CD14-positive monocyte (primary cell): ENCODE measurements around the gene CTXN1. TPM values are rescaled to one million over a fixed set of nuclear protein-coding genes. Genes with fewer than 3 reads are reported as not detected.
"Not testable (repeated sequence)": the region's sequence is repeated elsewhere in the genome, so short reads cannot be mapped to it uniquely, and the experiment has no call there.

Experiments used
- DNase-seq, 3 donors: peaks; one replicate each; pipeline ENCODE4 v3.0.0-alpha.2; 2011 to 2022
- H2AFZ ChIP-seq: 2 replicates; pipeline ENCODE4 v1.6.0; 2012; ENCODE audit warnings: mild to moderate bottlenecking, low read depth, low read length, inconsistent platforms; ENCODE audit not compliant: insufficient read depth, poor library complexity, severe bottlenecking
- H3K27ac ChIP-seq, 2 donors: 1 replicate in 1 of 2; 2 replicates in 1 of 2; pipeline ENCODE4 v1.5.1; 2012 to 2013; ENCODE audit warnings: low read length in 2 of 2, control low read depth in 1 of 2, inconsistent platforms in 1 of 2, low read depth in 1 of 2, mild to moderate bottlenecking in 1 of 2
- H3K27me3 ChIP-seq, 2 donors: one replicate each; pipeline versions ENCODE4 v1.6.0 to v1.6.1; 2011 to 2013; ENCODE audit warnings: low read length in 2 of 2; ENCODE audit not compliant: control insufficient read depth in 2 of 2, insufficient read depth in 2 of 2
- H3K36me3 ChIP-seq, 2 donors: replicated peaks in 1 of 2; 1 replicate in 1 of 2; 2 replicates in 1 of 2; pipeline versions ENCODE4 v1.5.1 to v1.6.1; 2012 to 2013; ENCODE audit warnings: low read length in 2 of 2, control low read depth in 1 of 2, inconsistent platforms in 1 of 2, mild to moderate bottlenecking in 1 of 2; ENCODE audit not compliant: insufficient read depth in 2 of 2, control insufficient read depth in 1 of 2
- H3K4me1 ChIP-seq, 2 donors: 1 replicate in 1 of 2; 2 replicates in 1 of 2; pipeline versions ENCODE4 v1.5.1 to v1.6.1; 2012 to 2013; ENCODE audit warnings: low read length in 2 of 2, control low read depth in 1 of 2, inconsistent platforms in 1 of 2, mild to moderate bottlenecking in 1 of 2, moderate library complexity in 1 of 2; ENCODE audit not compliant: insufficient read depth in 2 of 2, control insufficient read depth in 1 of 2
- H3K4me2 ChIP-seq: replicated peaks from 2 replicates; pipeline ENCODE3; 2012; ENCODE audit warnings: low read length, moderate library complexity, mild to moderate bottlenecking; ENCODE audit not compliant: poor library complexity, severe bottlenecking; ENCODE audit errors: extremely low read depth
- H3K4me3 ChIP-seq, 3 experiments: fragments of 200-600 bp in 1 of 3; sonication (generic) in 1 of 3; replicated peaks in 1 of 3; 1 replicate in 2 of 3; 2 replicates in 1 of 3; pipeline ENCODE4 v1.5.1; 2011 to 2013; ENCODE audit warnings: low read length in 3 of 3, mild to moderate bottlenecking in 3 of 3, control low read depth in 2 of 3, low read depth in 2 of 3, inconsistent platforms in 1 of 3, moderate library complexity in 1 of 3
- H3K79me2 ChIP-seq: 2 replicates; pipeline ENCODE4 v1.6.0; 2012; ENCODE audit warnings: mild to moderate bottlenecking, control low read depth, inconsistent platforms, low read length, moderate library complexity; ENCODE audit not compliant: insufficient read depth
- H3K9ac ChIP-seq: 2 replicates; pipeline ENCODE4 v1.6.0; 2017; ENCODE audit warnings: low read length, mild to moderate bottlenecking; ENCODE audit not compliant: insufficient read depth, poor library complexity, severe bottlenecking
- H3K9me3 ChIP-seq, 2 donors: replicated peaks in 1 of 2; 1 replicate in 1 of 2; 2 replicates in 1 of 2; pipeline versions ENCODE4 v1.5.1 to v1.6.1; 2012 to 2013; ENCODE audit warnings: low read length in 2 of 2, control low read depth in 1 of 2; ENCODE audit not compliant: control insufficient read depth in 1 of 2, insufficient read depth in 1 of 2
- H4K20me1 ChIP-seq: 2 replicates; pipeline ENCODE4 v1.6.0; 2012; ENCODE audit warnings: mild to moderate bottlenecking, low read length, control low read depth, moderate library complexity; ENCODE audit not compliant: insufficient read depth
- H3K27ac Mint-ChIP-seq, 7 donors: one replicate each; pipeline ENCODE4 v1.8.0; 2020; ENCODE audit warnings: mild to moderate bottlenecking in 7 of 7, mixed read lengths in 7 of 7, moderate library complexity in 6 of 7, inconsistent platforms in 2 of 7
- H3K27me3 Mint-ChIP-seq, 3 donors: one replicate each; pipeline ENCODE4 v1.8.0; 2021 to 2022; ENCODE audit warnings: low read depth in 3 of 3, mild to moderate bottlenecking in 3 of 3, mixed read lengths in 3 of 3, moderate library complexity in 3 of 3, inconsistent platforms in 1 of 3
- H3K36me3 Mint-ChIP-seq, 2 donors: one replicate each; pipeline ENCODE4 v1.8.0; 2020; ENCODE audit warnings: mixed read lengths in 2 of 2, inconsistent platforms in 1 of 2, mild to moderate bottlenecking in 1 of 2
- H3K4me1 Mint-ChIP-seq: one replicate; pipeline ENCODE4 v1.8.0; 2020; ENCODE audit warnings: mild to moderate bottlenecking, mixed read lengths
- H3K4me3 Mint-ChIP-seq, 2 donors: one replicate each; pipeline ENCODE4 v1.8.0; 2020; ENCODE audit warnings: mild to moderate bottlenecking in 2 of 2, mixed read lengths in 2 of 2, moderate library complexity in 1 of 2
- H3K9me3 Mint-ChIP-seq, 7 donors: one replicate each; pipeline ENCODE4 v1.8.0; 2020 to 2022; ENCODE audit warnings: mixed read lengths in 7 of 7, mild to moderate bottlenecking in 6 of 7, moderate library complexity in 6 of 7, inconsistent platforms in 2 of 7
- WGBS: methylation state at CpG from one replicate; pipeline ENCODE4 v1.1.5; 2013; ENCODE audit warnings: missing lambda C conversion rate; ENCODE audit not compliant: insufficient coverage; 5-methylcytosine and 5-hydroxymethylcytosine counted together
- intact Hi-C, 2 donors: fragments of 100-400 bp; cut with micrococcal nuclease; formaldehyde crosslinking; loops; one replicate each; pipeline versions ENCODE4 v1.15.0 to v1.15.1; 2023
- polyA plus RNA-seq, 3 donors: library from polyadenylated mRNA; depleted of rRNA in 1 of 3; unstranded in 2 of 3; stranded (reverse) in 1 of 3; fragments of 300-500 nt in 2 of 3; fragments of >200 nt in 1 of 3; fragmentation: Illumina TruSeq in 2 of 3; gene quantifications; 1 replicate in 2 of 3; 2 replicates in 1 of 3; pipeline ENCODE4 v1.2.3, GENCODE V29; 2012 to 2021
- TF ChIP-seq, protein P1 (sequence below): fragments of 200-600 bp; IDR thresholded peaks from one replicate; pipeline ENCODE4 v1.8.0; 2022; ENCODE audit warnings: antibody characterized with exemption, mild to moderate bottlenecking

CTXN1 gene
- polyA plus RNA-seq, 3 donors = not detected

GRCh38 chr19:7961920-7962626 is 36.1 kb upstream of the CTXN1 start:
- no peaks in the 10 kb centered on the region for H3K9me3 ChIP-seq
- Mint-ChIP-seq H3K27ac (peak overlapping the region in 2 of 7 donors; percentile 23 to 67), H3K27me3 (peaks cover 0 to 1% (median 0%) of the 10 kb centered on the region in 3 donors), H3K4me1 (peaks cover 3% of the 10 kb centered on the region), H3K4me3 (no peak overlapping the region), H3K36me3 (peaks cover 53 to 88% of the 10 kb centered on the region in 2 donors), H3K9me3 (no peaks in the 10 kb centered on the region)
- H2AFZ ChIP-seq = no peak overlapping the region
- no peaks in the 10 kb centered on the region for H4K20me1 ChIP-seq
- H3K4me1 ChIP-seq = no peaks in the 10 kb centered on the region
- intact Hi-C loops = loop anchor here in 1 of 2 donors (10.0 kb wide), 1 partner anchor 193 kb away; no protein-coding TSS in a partner anchor
- DNase-seq = no peak
- H3K4me3 ChIP-seq = no peak overlapping the region
- no peak overlapping the region for H3K4me2 ChIP-seq
- H3K27me3 ChIP-seq = no peaks in the 10 kb centered on the region
- TF ChIP-seq, protein P1, sequence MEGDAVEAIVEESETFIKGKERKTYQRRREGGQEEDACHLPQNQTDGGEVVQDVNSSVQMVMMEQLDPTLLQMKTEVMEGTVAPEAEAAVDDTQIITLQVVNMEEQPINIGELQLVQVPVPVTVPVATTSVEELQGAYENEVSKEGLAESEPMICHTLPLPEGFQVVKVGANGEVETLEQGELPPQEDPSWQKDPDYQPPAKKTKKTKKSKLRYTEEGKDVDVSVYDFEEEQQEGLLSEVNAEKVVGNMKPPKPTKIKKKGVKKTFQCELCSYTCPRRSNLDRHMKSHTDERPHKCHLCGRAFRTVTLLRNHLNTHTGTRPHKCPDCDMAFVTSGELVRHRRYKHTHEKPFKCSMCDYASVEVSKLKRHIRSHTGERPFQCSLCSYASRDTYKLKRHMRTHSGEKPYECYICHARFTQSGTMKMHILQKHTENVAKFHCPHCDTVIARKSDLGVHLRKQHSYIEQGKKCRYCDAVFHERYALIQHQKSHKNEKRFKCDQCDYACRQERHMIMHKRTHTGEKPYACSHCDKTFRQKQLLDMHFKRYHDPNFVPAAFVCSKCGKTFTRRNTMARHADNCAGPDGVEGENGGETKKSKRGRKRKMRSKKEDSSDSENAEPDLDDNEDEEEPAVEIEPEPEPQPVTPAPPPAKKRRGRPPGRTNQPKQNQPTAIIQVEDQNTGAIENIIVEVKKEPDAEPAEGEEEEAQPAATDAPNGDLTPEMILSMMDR = no peak
- no peak overlapping the region for H3K9ac ChIP-seq
- no peaks in the 10 kb centered on the region for H3K79me2 ChIP-seq
- H3K36me3 ChIP-seq = peaks cover 64 to 86% of the 10 kb centered on the region in 2 donors
- H3K27ac ChIP-seq = no peak overlapping the region
- WGBS = 96% methylated on average over 5 of the region's 13 CpGs

- not testable (repeated sequence) for H3K9me3 ChIP-seq, H3K79me2 ChIP-seq, H3K4me2 ChIP-seq, H4K20me1 ChIP-seq, H3K27ac Mint-ChIP-seq, H3K4me3 ChIP-seq, H3K27me3 Mint-ChIP-seq, H3K27ac ChIP-seq, H3K4me1 Mint-ChIP-seq, DNase-seq, H3K4me1 ChIP-seq, H2AFZ ChIP-seq, H3K27me3 ChIP-seq, H3K4me3 Mint-ChIP-seq, H3K9ac ChIP-seq, H3K9me3 Mint-ChIP-seq
- peaks cover 45 to 79% of the 10 kb centered on the region in 2 donors for H3K36me3 Mint-ChIP-seq
- 94% methylated on average over 2 of the region's 4 CpGs for WGBS
- H3K36me3 ChIP-seq = peaks cover 54 to 76% of the 10 kb centered on the region in 2 donors
- intact Hi-C loops = loop anchor here in 1 of 2 donors (10.0 kb wide), 1 partner anchor 194 kb away; no protein-coding TSS in a partner anchor
Observed at GRCh38 chr19:7961082-7961481, 35.1 kb upstream of the CTXN1 start.
